HG02884 (cell line): ENCODE measurements around the gene MAD1L1.
"Not testable (repeated sequence)": the region's sequence is repeated elsewhere in the genome, so short reads cannot be mapped to it uniquely, and the experiment has no call there.

Experiments used
- ATAC-seq: cut with Tn5 transposase; IDR thresholded peaks from one replicate; pipeline ENCODE4 v1.9.1; 2021; ENCODE audit warnings: mild to moderate bottlenecking, moderate library complexity; ENCODE audit not compliant: unreplicated experiment

The MAD1L1 gene

GRCh38 chr7:1860881-1861798, 371.6 kb downstream of the MAD1L1 start:
- ATAC-seq = not testable (repeated sequence)

DNA sequence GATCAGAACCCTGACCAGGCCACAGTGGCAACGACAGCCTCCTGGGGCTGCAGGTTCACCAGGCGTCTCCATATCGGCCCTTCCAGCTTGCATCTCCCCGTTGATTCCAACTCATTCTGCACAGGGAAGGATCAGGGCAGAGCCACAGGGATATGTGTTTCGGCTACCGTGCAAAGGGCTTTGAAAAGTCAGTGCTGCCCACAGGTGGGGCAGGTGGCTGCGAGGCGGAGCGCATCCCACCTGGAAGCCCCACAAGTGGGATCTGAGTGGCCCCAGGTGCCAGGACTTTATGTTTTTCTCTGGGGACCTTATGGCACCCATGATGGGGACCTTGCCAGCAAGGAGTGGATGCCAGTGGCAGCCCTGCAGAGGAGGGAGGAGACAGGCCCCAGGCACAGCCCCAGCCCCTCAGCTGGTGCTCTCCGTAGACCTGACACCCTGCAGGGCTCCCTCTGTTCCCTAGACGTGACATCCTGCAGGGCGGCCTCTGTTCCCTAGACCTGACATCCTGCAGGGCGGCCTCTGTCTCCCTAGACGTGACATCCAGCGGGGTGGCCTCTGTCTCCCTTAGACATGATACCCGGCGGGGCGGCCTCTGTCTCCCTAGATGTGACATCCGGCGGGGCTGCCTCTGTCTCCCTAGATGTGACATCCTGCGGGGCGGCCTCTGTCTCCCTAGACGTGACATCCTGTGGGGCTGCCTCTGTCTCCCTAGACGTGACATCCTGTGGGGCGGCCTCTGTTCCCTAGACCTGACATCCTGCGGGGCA, 373.3 kb downstream of the MAD1L1 start:
- no peak for ATAC-seq

GRCh38 chr7:1858435-1859265, 374.1 kb downstream of the MAD1L1 start:
- ATAC-seq = no peak

DNA sequence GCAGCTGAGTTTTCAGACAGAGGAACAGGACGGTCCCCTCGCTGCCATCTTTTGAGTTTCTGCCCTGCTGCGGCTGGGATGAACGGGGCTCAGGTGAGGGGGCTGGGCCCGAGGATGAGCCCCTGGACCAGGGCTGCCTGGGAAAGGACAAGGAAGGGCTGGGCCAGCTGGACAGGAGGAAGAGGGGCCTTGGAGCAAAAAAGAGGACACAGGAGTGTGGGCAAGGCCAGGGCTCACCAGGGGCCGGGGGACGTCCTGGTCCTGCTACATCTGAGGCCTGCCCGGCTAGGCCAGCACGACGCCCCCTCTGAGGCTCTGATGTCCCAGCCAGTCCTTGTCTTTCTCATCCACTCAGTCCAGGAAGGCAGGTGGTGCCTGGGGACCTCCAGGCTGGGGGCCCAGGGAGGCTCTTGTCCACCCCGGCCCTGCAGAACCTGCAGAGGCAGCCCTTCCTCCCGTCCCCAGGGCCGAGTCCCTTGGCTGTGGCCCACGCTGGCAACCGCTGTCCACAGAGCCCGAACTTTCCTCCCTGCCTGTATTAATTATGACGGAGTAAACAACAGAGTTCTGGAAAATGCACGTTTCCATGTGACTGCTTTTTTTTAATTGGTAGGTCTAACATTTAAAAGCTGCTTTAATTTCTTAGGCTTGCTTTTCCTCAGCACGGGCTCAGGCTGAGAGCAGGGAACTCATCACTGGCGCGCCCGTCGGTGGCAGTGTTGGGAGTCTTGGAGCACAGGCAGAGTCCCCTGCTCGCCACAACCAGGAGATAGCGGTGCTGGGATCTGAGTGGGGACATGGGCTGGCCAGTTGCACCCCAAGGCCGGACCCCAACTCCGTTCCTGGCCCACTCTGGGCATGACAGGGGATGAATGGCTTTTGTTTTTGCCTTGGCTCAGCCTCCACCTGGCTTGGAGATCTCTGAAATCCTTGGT, 375.0 kb downstream of the MAD1L1 start:
- ATAC-seq = no peak

- ATAC-seq = no peak
Observed at GRCh38 chr7:1856888-1857441, 375.8 kb downstream of the MAD1L1 start.

- no peak for ATAC-seq
Observed at GRCh38 chr7:1856161-1856887, 376.4 kb downstream of the MAD1L1 start.

DNA sequence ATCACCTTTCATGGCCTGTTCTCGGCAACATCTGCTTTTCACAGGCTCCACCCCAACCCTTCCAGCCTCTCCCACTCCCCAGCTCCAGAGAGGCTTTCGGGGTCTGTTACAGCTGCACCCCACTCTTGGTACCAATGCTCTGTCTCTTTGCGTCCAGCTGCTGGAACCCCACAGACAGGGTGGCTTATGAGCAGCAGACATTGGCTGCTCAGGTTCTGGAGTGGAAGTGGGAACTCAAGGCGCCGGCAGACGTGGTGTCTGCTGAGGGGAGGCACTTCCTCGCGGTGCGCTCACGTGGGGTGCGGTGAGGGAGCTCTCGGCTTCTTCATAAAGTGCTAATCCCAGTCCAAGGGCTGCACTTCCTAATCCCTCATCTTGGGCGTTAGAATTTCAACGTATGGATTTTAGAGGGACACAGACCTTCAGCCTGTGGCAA, 377.0 kb downstream of the MAD1L1 start:
- ATAC-seq = no peak

DNA sequence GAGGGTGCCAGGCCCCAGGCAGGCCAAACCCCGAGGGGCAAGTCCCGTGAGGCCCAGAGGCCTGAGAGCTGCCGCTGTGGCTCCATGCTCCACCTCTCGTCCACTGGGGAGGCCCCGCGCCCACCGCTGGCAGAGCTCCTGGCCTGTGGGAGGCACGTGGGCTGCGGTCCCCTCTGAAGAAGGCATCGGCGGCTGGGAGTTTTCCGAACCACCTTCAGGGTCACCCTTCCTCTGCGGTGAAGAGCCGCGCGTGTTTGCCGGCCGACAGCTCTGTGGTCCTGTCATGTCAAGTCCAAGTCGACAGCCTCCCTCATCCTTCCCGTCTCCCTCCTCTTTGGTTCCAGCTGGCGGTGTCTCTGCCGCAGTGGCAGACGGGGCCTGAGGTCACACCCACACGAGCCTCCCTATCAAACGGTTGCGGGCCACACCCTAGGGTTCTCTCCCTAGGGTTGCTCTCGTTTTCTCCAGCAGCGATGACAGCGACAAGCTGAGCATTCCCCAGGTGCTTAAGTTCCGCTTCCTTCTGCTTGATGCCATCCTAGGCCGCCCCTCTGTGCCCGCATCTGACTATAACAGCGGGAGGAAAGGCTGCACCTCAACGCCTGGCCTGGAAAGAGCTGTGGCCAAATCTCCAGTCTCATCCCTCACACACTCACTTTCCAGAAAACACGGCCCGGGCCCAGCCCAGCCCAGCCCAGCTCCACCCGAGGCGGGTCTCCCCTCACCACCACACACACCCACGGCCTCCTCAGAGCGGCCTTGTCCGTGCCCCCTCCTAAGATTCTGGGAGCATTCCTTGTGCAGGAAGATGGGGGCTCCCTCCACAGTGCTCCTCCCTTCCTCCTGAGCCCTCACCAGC, 377.6 kb downstream of the MAD1L1 start:
- ATAC-seq = no peak

DNA sequence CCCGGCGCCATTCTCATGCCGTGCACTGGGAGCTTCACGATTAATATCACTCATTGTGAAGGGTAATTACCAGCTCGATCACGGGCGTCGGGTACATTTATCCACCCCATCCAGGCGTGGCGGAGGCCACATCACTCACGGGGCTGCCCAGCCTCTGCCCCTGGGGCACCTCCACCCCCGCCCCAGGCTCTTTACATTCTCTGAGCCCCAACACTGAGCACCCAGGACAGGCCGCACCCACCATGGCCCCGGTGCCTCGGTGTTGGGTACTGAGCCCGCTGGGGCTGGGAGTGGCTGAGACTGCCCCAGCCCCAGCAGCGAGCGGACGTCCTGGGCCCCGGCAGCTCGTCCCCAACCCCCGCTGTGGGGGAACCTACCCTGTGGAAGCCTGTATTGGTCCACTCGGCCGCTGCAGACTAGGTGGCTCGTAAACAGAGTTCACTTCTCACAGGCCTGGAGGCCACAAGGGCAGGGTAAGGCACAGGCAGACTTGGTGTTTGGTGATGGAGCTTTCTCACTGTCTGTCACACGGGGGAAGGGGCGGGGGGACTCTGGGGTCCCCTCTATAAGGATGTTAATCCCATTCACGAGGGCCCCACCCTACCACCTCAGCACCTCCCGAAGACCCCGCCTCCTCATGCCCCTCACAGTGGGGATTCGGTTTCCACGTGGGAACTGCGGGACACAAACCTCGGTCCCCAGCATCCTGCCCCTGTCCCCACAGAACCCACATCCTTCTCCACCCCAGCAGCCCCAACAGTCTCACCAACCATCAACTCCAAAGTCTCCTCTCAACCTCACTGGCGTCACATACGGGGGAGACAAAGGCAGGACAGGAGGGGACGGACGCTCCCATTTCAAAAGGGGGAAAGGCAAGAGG, 378.5 kb downstream of the MAD1L1 start:
- no peak for ATAC-seq

DNA sequence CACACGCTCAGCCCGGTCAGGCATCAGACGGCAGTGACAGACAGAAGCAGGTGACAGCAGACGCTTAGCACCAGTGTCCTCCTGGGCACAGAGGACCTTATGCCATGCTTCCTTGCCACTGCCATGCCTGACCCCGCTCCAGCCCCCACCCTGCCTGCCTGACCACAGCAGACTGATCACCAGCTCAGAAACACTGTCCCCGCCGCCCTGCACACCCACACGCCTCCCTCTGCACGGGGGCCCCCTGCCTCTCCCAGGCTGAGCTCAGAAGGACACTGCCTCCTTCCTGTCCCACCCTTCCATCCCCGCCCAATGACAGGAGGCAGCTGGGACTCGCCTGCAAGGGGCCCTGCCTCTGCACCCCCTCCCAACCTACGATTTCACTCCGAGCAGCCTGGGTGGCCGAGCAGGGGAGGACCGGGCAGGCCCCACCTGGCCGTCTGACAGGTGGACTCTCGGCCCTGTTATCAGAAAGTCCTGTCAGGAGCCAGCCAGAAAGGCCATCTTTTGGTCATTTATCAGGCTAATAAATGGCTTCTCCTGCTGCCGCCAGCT, 379.2 kb downstream of the MAD1L1 start:
- no peak for ATAC-seq

- no peak for ATAC-seq
Observed at GRCh38 chr7:1852517-1853430, 380.0 kb downstream of the MAD1L1 start.

DNA sequence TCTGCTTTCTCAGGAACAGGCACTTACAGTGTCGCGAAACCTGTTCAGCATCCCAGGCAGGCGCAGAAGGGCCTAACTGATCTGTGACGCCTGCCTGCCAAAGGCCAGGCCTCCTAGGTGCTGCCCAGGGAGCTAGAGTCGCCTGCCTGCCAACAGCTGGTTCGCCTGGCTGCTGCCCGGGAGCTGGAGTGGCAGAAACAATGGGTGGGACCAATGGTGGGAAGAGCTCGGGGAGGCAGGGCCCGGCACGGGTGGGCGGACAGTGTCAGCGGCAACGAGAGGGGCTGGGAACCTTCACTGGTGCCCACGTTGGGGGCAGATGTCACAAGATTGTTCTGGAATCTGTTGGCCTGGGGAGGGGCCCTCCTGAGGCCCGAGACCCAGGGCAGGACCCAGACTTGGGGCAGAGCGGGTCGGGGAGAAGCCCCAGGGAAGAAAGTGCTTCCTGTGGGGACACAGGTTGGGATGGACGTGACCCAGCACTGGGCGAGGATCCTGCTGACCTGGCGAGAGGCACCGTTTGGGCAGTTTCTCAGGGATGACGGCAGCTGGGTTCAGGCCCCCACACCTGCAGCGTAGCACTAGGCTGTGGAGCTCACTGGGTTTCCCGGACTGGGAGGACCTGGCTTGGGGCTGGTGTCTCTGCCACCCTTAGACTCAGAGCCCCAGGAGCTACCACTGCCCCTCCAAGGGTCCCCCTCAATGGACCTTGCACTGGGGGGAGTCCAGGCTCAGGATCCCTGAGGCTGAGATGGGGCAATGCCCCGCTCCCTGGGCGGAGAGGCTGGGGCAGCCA, 380.8 kb downstream of the MAD1L1 start:
- no peak for ATAC-seq

DNA sequence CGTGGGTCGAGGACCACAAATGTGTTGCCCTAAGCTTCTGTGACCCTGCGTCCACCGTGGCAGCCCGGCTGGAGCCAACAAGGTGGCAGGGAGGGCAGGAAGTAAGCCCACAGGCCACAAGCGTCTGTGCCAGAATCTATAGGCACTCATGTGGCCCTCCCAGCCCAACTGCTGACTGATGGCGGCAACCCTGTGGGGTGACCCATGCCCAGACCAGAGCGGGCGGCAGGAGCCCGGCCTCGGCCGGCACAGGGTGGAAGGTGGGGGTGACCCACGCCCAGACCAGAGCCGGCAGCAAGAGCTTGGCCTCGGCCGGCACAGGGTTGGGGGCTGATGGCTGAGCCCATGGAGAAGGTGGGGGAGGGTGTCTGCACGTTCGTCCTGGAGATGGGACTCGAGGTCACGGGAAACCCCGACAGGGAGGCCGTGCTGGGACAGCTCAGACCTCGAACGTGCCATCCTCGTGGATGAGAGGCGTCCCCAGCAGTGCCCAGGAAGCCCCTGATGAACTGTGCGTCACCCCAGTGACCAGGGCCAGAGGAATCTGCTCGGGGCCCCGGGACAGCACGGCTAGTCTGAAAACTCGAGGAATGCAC, 381.7 kb downstream of the MAD1L1 start:
- no peak for ATAC-seq

DNA sequence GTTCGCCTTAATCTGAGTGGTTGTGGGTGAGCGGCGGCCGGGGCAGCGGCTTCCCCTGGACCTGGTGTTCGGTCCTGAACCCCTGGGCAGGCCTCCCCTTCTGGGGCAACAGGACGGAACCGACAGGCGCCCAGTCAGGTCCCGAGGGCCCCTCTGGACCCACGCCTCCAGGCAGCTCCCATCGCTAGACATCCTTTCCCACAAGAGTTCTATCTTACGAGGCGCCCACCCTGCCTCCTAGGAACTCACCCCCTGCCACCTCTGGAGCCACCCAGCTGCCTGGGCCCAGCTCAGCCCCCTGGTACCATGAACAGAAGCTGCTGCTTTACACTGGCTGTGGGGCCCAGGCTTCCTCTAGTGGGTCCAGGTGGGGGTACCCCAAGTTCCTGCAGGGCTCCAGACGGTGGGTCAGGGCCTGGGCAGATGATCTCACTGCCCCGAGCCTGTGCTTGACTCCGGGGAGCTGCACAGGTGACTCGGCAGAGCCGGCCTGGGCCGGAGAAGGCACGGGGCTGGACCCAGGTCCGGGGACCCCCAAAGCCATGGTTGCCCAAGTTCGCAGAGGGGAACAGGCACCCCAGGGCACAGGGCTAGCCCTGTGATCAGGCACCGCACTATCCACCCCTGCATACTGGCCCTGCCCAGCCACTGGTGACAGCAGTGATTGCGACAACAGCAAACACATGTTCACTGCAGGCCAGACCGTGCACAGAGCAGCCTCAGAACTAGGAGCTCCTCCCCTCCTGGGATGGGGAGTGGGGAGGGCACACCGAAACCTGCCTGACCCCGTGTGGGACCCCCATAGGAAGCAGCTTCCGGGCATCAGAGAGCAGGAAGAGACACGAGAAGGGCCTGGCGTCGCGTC, 382.4 kb downstream of the MAD1L1 start:
- ATAC-seq = no peak
